H9 (cell line): Measurements from ENCODE around the gene SPRYD7. TPM values are rescaled to one million over a fixed set of nuclear protein-coding genes. Genes with fewer than 3 reads are reported as not detected.

Experiments
- DNase-seq: peaks from one replicate; pipeline ENCODE4 v3.0.0-alpha.2; 2017
- H2AFZ ChIP-seq: one replicate; pipeline ENCODE4 v1.6.1; 2013; ENCODE audit warnings: mild to moderate bottlenecking, low read length, control low read depth, moderate library complexity
- H2AK5ac ChIP-seq: 2 replicates; pipeline ENCODE4 v1.6.1; 2013; ENCODE audit warnings: low read length, control low read depth, mixed read lengths; ENCODE audit not compliant: insufficient read length
- H2BK120ac ChIP-seq: one replicate; pipeline ENCODE4 v1.6.1; 2013; ENCODE audit warnings: low read depth, mild to moderate bottlenecking, low read length, control low read depth, inconsistent platforms; ENCODE audit not compliant: poor library complexity, severe bottlenecking
- H2BK12ac ChIP-seq: 2 replicates; pipeline ENCODE4 v1.6.1; 2013; ENCODE audit warnings: low read length, control low read depth, mixed read lengths, low read depth; ENCODE audit not compliant: insufficient read length
- H2BK15ac ChIP-seq: 2 replicates; pipeline ENCODE4 v1.6.1; 2013; ENCODE audit warnings: low read depth, low read length, control low read depth
- H2BK20ac ChIP-seq: one replicate; pipeline ENCODE4 v1.6.1; 2013; ENCODE audit warnings: low read depth, mild to moderate bottlenecking, low read length, control low read depth, inconsistent platforms; ENCODE audit not compliant: poor library complexity, severe bottlenecking
- H2BK5ac ChIP-seq: 2 replicates; pipeline ENCODE4 v1.6.1; 2013; ENCODE audit warnings: low read length, control low read depth, mixed read lengths; ENCODE audit not compliant: insufficient read length
- H3K14ac ChIP-seq: 2 replicates; pipeline ENCODE4 v1.6.1; 2013; ENCODE audit warnings: low read length, control low read depth; ENCODE audit not compliant: insufficient read depth
- H3K18ac ChIP-seq: 2 replicates; pipeline ENCODE4 v1.6.1; 2013; ENCODE audit warnings: low read depth, mild to moderate bottlenecking, mixed read lengths, low read length, control low read depth; ENCODE audit not compliant: insufficient read length
- H3K23ac ChIP-seq: 2 replicates; pipeline ENCODE4 v1.6.1; 2013; ENCODE audit warnings: low read length, control low read depth, mixed read lengths, low read depth; ENCODE audit not compliant: insufficient read length
- H3K23me2 ChIP-seq: 2 replicates; pipeline ENCODE4 v1.6.1; 2013; ENCODE audit warnings: low read depth, mild to moderate bottlenecking, mixed read lengths, low read length, control low read depth; ENCODE audit not compliant: insufficient read length, poor library complexity, severe bottlenecking
- H3K27ac ChIP-seq: 2 replicates; pipeline ENCODE4 v1.5.1; 2013; ENCODE audit warnings: low read length, control low read depth, mixed read lengths, low read depth; ENCODE audit not compliant: insufficient read length
- H3K27me3 ChIP-seq: 2 replicates; pipeline ENCODE4 v1.6.1; 2013; ENCODE audit warnings: low read length, control low read depth, inconsistent platforms; ENCODE audit not compliant: insufficient read depth
- H3K4ac ChIP-seq: 2 replicates; pipeline ENCODE4 v1.6.1; 2013; ENCODE audit warnings: low read depth, mild to moderate bottlenecking, control low read depth, inconsistent platforms, low read length, moderate library complexity
- H3K4me1 ChIP-seq: 2 replicates; pipeline ENCODE4 v1.6.1; 2013; ENCODE audit warnings: low read length, control low read depth, inconsistent platforms; ENCODE audit not compliant: insufficient read depth
- H3K4me2 ChIP-seq: 2 replicates; pipeline ENCODE4 v1.6.1; 2013; ENCODE audit warnings: low read length, control low read depth, mixed read lengths; ENCODE audit not compliant: insufficient read length, insufficient read depth
- H3K56ac ChIP-seq: 2 replicates; pipeline ENCODE4 v1.6.1; 2013; ENCODE audit warnings: low read depth, mild to moderate bottlenecking, mixed read lengths, low read length, control low read depth; ENCODE audit not compliant: insufficient read length
- H3K79me1 ChIP-seq: 2 replicates; pipeline ENCODE4 v1.6.1; 2013; ENCODE audit warnings: low read depth, mild to moderate bottlenecking, moderate library complexity, low read length, control low read depth, inconsistent platforms; ENCODE audit not compliant: insufficient read depth, poor library complexity, severe bottlenecking
- H3K79me2 ChIP-seq: 2 replicates; pipeline ENCODE4 v1.6.1; 2013; ENCODE audit warnings: low read length, control low read depth, inconsistent platforms; ENCODE audit not compliant: insufficient read depth
- H3K9ac ChIP-seq: 2 replicates; pipeline ENCODE4 v1.6.1; 2013; ENCODE audit warnings: low read length, control low read depth, mixed read lengths; ENCODE audit not compliant: insufficient read length; ENCODE audit errors: extremely low read depth
- H3K9me3 ChIP-seq: one replicate; pipeline ENCODE4 v1.6.1; 2013; ENCODE audit warnings: low read depth, low read length, inconsistent platforms; ENCODE audit not compliant: control insufficient read depth
- H3T11ph ChIP-seq: one replicate; pipeline ENCODE4 v1.6.1; 2013; ENCODE audit warnings: mild to moderate bottlenecking, low read length, control low read depth, inconsistent platforms
- H4K20me1 ChIP-seq: one replicate; pipeline ENCODE4 v1.6.1; 2013; ENCODE audit not compliant: control insufficient read depth, insufficient read length, insufficient read depth
- H4K5ac ChIP-seq: 2 replicates; pipeline ENCODE4 v1.6.1; 2013; ENCODE audit warnings: low read depth, mild to moderate bottlenecking, mixed read lengths, low read length, control low read depth; ENCODE audit not compliant: insufficient read length
- H4K8ac ChIP-seq: replicated peaks from 2 replicates; pipeline ENCODE4 v1.6.1; 2013; ENCODE audit warnings: low read length, control low read depth, mixed read lengths, low read depth; ENCODE audit not compliant: insufficient read length
- H4K91ac ChIP-seq: 2 replicates; pipeline ENCODE4 v1.6.1; 2013; ENCODE audit warnings: low read depth, mild to moderate bottlenecking, moderate library complexity, mixed read lengths, low read length, control low read depth; ENCODE audit not compliant: insufficient read length
- H3K27ac Mint-ChIP-seq, 3 experiments: 2 replicates in 2 of 3; 3 replicates in 1 of 3; pipeline ENCODE4 v1.8.0; 2020 to 2021; ENCODE audit warnings: mixed read lengths in 3 of 3, mild to moderate bottlenecking in 1 of 3, moderate library complexity in 1 of 3
- H3K27me3 Mint-ChIP-seq: 2 replicates; pipeline ENCODE4 v1.8.0; 2021; ENCODE audit warnings: low read depth, mild to moderate bottlenecking, moderate library complexity, mixed read lengths
- H3K36me3 Mint-ChIP-seq, 3 experiments: 2 replicates in 2 of 3; 3 replicates in 1 of 3; pipeline ENCODE4 v1.8.0; 2020 to 2021; ENCODE audit warnings: low read depth in 3 of 3, mixed read lengths in 3 of 3; ENCODE audit not compliant: insufficient read depth in 1 of 3
- H3K4me1 Mint-ChIP-seq, 2 experiments: 2 replicates each; pipeline ENCODE4 v1.8.0; 2020; ENCODE audit warnings: mixed read lengths in 2 of 2
- H3K4me3 Mint-ChIP-seq, 2 experiments: 2 replicates in 1 of 2; 3 replicates in 1 of 2; pipeline ENCODE4 v1.8.0; 2020 to 2021; ENCODE audit warnings: mild to moderate bottlenecking in 2 of 2, mixed read lengths in 2 of 2, moderate library complexity in 1 of 2
- H3K9me3 Mint-ChIP-seq, 2 experiments: 2 replicates in 1 of 2; 3 replicates in 1 of 2; pipeline ENCODE4 v1.8.0; 2020; ENCODE audit warnings: mild to moderate bottlenecking in 2 of 2, mixed read lengths in 2 of 2, moderate library complexity in 1 of 2
- WGBS: extraction: QIAGEN DNeasy Blood & Tissue Kit; methylation state at CpG from one replicate; pipeline ENCODE4 v1.1.7; 2013; ENCODE audit warnings: missing lambda C conversion rate, low lambda C conversion rate, mixed read lengths; ENCODE audit not compliant: insufficient read length; ENCODE audit errors: extremely low coverage; 5-methylcytosine and 5-hydroxymethylcytosine counted together
- total RNA-seq: library from RNA; stranded (reverse); gene quantifications from 2 replicates; pipeline ENCODE4 v1.2.1, GENCODE V29; 2021
- TF ChIP-seq, protein P1 (sequence below): fragments of 200-600 bp; sonication (generic); conservative IDR thresholded peaks from 3 replicates; pipeline ENCODE4 v1.8.0; 2021; ENCODE audit warnings: antibody characterized with exemption, mild to moderate bottlenecking

SPRYD7 gene
- total RNA-seq, 1 experiment from 2014 or later = 1.8 TPM

DNA sequence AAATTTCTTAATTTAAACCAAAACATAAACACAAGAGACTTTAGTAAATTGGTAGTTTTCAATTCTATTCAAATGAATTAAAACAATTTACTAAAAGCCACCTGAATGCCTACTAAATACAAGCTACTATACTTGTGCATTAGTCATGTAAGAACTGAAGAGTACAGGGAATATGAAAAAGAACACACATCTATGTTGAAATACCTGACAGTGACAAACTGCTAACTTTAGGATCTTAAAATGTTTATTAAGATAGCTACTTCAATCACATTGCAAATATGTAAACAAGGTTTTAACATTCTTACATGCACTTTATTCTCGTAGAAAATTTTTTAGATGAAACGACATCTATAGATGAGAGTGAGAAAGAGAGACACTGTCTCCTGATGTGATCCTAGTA lies 4.1 kb downstream of the SPRYD7 start:
- peaks cover 11% of the 10 kb centered on the region for H3K23me2 ChIP-seq
- no peak overlapping the region for H3K4me2 ChIP-seq
- no peak overlapping the region for H3K4me3 Mint-ChIP-seq
- H3K27me3 Mint-ChIP-seq = peaks cover 1% of the 10 kb centered on the region; the same call in 1 of the 2 replicates
- H2AK5ac ChIP-seq = no peak overlapping the region
- H3K36me3 Mint-ChIP-seq = no peaks in the 10 kb centered on the region
- no peak overlapping the region for H3K27ac Mint-ChIP-seq
- H3K27ac ChIP-seq = no peak overlapping the region
- no CpG with 5 or more reads among the region's 2 CpGs for whole genome bisulfite sequencing
- no peak overlapping the region for H3K23ac ChIP-seq
- no peaks in the 10 kb centered on the region for H4K20me1 ChIP-seq
- H3K4ac ChIP-seq = no peak overlapping the region
- no peak overlapping the region for H2AFZ ChIP-seq
- H3T11ph ChIP-seq = no peak overlapping the region
- no peak overlapping the region for H4K5ac ChIP-seq
- H3K14ac ChIP-seq = no peak overlapping the region
- TF ChIP-seq, protein P1, sequence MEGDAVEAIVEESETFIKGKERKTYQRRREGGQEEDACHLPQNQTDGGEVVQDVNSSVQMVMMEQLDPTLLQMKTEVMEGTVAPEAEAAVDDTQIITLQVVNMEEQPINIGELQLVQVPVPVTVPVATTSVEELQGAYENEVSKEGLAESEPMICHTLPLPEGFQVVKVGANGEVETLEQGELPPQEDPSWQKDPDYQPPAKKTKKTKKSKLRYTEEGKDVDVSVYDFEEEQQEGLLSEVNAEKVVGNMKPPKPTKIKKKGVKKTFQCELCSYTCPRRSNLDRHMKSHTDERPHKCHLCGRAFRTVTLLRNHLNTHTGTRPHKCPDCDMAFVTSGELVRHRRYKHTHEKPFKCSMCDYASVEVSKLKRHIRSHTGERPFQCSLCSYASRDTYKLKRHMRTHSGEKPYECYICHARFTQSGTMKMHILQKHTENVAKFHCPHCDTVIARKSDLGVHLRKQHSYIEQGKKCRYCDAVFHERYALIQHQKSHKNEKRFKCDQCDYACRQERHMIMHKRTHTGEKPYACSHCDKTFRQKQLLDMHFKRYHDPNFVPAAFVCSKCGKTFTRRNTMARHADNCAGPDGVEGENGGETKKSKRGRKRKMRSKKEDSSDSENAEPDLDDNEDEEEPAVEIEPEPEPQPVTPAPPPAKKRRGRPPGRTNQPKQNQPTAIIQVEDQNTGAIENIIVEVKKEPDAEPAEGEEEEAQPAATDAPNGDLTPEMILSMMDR = no peak
- no peaks in the 10 kb centered on the region for H3K9me3 Mint-ChIP-seq
- H2BK20ac ChIP-seq = no peak overlapping the region
- H3K9me3 ChIP-seq = no peaks in the 10 kb centered on the region
- H3K56ac ChIP-seq = no peak overlapping the region
- no peak overlapping the region for H4K91ac ChIP-seq
- no peak for DNase-seq
- H3K9ac ChIP-seq = no peak overlapping the region
- no peaks in the 10 kb centered on the region for H3K4me1 ChIP-seq
- no peaks in the 10 kb centered on the region for H3K27me3 ChIP-seq
- H3K18ac ChIP-seq = no peak overlapping the region
- no peaks in the 10 kb centered on the region for H3K79me2 ChIP-seq
- H2BK15ac ChIP-seq = no peak overlapping the region
- no peaks in the 10 kb centered on the region for H3K79me1 ChIP-seq
- H2BK12ac ChIP-seq = no peak overlapping the region
- H2BK120ac ChIP-seq = no peak overlapping the region
- peaks cover 7% of the 10 kb centered on the region in 2 experiments for H3K4me1 Mint-ChIP-seq
- H2BK5ac ChIP-seq = no peak overlapping the region
- no peak overlapping the region for H4K8ac ChIP-seq
